CD4-positive, alpha-beta T cell treated with Interleukin-12 subunit alpha and Interleukin-12 subunit beta, for 1 hour (primary cell): ENCODE data around the gene MTHFR.

ENCODE experiments used
- DNase-seq: peaks from one replicate; pipeline ENCODE4 v3.0.0-alpha.2; 2020

Gene MTHFR

DNA sequence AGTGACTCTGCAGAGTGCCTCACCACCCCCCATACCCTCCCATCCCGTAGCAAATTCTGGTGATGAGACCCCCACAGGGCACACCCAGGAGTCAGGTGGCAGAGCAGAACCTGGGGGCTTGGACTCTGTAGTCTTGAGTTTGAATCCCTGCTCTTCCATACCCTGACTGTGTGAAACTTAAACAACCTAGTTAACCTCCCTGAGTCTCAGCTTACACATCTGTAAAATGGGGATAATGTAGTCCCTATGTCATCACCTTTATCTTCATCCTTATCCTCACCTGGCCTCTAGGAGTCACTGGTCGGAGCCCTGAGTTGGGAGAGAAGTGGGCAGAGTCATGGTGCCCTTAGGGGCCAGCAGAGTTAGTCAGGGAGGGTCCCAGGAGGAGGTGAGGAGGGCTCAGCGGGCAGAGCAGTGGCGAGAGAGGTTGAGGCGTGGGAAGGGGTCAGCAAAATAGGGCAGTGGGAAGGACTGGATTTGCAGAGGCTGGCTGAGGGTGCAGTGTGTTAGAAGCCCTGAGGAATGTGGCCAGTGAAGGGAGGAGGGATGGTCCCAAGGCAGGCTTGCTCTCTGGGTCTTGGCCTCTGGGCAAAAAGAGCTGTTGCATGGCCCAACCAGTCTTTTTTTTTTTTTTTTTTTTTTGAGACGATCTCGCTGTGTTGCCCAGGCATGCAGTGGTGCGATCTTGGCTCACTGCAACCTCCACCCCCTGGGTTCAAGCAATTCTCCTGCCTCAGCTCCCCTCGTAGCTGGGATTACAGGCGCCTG is 25.2 kb downstream of the MTHFR start:
- no peak for DNase-seq

DNA sequence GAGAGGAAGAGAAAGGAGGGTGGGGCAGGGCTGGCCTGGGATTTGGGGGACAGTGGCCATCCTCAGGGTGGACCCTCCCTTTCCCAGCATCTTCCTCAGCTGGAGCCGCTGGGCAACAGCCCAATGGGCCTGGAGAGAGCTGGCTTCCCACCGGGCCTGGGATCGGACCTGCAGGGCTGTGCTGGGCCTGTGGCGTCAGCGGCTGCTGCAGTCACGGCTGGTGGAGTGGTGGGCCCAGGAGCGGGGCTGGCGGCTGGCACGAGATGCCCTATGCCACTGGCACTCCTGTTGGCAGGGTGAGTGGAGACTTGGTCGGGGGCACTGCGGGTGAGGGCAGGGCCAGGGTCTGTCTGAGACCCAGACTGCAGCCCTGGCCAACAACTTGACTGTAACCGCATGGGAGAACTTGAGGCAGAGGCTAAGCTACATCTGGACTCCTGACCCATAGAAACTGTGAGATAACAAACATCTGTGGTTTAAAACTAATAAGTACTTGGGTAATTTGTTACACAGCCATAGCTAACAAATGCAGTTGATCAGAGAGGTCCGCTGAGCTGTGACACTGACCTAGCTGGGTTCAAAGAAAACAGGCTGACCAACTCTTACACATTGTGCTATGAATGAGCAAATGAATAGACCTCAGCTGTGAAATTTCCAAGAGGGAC is 25.9 kb downstream of the MTHFR start:
- DNase-seq, result no peak

DNA sequence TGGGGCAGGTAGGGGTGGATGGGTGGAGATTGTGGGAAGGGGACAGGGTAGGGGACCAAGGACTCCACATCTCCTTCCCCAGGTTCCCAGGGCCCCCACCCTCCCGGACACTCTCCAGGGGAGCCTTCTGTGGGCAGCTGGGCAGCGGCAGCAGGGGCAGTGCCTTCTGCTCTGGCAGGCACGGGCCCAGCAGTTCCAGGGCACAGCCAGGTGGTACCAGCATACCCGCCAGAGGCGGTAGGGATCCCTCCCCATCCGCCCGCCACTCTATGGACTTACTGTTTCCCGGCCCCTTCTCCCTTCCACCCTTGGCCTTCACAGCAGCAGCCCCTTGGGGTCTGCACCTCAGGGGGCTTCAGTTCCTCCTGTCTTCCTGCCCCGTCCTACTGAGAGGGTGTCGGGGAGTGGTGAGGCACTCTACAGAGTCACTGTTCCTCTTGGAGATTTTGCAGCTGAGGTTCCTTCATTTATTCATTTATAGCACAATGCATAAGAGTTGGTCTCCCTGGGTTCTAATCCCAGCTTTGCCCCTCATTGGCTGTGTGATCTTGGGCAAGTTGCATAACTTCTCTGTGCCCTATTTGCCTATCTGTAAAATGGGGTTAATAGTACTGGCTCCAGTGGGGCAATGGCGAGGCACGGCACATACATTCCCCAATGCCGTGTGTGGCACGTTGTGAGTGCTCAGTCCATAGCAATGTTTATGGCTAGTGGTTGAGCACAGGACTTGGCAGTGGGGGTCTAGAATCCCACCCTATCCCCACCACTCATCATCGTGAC is 26.7 kb downstream of the MTHFR start:
- DNase-seq, result no peak

DNA sequence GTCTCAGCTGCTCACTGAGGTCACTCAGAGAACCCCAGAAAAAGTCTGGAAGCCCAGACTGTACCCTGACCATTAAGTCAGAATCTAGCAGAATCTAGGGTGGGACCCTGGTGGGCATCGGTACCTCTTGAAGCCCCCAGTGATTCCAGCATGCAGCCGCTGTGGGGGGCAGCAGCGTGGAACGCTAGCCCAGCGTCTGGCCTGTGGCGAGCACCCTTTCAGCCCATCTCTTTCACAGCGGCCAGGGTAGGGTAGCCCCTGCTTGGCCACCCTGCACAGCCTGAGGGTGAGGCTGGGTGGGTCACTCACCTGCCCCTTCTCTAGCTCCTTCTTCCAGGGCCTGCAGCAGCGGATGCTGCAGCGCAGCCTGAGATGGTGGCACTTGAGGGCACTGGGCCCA is 27.4 kb downstream of the MTHFR start:
- DNase-seq, result no peak

DNA sequence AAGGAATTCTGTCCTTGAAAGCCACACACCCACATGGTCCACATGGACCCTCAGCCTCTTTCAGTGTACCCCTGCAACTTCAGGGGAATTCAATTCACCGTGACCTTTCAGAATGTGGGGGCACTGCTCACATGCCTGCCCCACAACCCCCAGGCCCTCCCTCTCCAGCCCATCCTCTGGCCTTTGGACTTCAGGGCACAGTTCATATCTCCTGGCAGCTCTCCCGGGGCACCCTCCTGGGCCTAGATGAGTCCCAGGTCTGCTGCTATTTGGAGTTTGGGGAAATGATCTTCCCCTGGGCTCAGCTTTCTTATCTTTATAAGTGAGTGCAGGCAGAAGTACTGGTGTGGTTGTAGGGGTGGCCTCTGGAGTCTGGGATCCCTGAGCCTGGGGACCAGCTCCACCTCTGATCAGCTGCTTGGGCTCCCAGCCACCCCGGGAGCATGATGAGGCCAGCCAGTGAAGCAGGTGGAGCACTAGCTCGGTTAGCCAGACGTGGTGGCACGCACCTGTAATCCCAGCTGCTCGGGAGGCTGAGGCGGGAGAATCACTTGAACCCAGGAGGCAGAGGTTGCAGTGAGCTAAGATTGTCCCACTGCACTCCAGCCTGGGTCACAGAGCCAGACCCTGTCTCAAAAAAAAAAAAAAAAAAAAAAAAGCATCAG is 28.0 kb downstream of the MTHFR start:
- no peak for DNase-seq

DNA sequence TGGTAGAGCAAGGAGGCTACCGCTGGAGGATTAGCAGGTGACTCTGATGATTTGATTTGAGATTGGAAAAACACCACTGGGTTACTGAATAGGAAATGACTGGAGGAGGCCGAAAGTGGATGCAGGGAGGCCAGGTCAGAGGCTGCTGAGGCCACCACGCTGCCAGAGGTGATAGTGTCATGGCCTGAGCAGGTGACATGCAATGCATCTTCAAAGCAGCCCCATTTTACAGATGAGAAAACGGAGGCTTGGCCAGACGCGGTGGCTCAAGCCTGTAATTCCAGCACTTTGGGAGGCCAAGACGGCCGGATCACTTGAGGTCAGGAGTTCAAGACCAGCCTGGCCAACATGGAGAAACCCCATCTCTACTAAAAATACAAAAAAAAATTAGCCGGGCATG is 31.0 kb downstream of the MTHFR start:
- DNase-seq, result no peak

DNA sequence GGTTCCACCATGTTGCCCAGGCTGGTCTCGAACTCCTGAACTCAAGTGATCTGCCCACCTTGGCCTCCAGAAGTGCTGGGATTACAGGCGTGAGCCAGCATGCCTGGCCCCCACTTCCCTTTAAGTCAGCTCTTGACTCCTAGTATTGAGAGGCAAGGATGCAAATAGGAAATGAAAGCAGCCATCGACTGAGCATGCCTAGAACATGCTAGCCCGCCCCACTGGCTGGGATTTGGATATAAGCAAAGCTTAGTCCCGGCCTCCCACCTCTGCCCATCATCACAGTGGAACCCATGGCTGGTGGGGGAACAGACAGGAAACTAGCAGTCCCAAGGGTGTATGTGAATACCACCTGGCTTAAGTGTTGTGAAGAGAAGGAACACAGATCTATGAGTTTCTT is 33.3 kb downstream of the MTHFR start:
- no peak for DNase-seq

DNA sequence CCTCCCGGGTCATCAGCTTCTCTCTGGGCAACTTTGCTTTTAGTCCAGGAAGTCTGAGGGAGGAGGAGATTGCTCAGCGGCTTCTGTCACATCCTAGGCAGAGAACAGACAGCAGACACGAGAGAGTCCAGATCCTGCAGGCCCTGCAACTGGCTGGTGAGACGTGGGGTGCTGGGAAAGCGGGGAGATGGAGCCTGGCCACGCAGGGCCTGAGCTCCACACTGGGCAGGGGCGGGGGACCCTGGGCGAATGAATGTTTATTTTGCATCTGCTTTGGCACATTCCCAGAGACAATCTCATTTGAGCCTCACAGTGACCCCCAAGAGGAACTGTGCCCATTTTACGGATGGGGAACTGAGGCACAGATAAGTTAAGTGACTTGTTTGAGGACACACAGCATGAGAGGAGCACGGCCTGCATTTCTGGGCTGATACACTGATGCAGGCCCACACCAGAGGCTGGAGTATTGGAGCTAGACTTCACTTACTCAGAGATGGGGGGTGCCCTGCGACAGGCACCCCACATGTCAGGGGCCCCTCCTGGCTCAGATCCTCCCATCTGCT is 34.2 kb downstream of the MTHFR start:
- DNase-seq, result no peak

DNA sequence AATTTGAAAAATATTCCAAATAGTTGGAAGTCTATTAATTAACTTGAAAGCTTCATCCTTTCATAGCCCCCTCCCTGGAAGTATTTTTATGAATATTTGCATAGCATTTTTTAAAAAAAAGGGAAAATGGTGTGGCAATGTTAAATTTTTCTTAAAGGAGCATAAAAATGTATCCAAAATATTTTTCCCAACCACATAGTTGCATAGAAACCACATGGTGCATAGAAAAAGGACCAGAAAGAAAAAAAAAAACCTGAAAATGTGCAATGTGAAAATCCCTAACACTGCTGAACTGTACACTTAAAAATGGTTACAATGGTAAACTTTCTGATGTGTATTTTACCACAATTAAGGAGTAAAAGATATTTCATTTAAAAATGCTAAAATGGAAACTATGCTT is 35.8 kb downstream of the MTHFR start:
- no peak for DNase-seq

DNA sequence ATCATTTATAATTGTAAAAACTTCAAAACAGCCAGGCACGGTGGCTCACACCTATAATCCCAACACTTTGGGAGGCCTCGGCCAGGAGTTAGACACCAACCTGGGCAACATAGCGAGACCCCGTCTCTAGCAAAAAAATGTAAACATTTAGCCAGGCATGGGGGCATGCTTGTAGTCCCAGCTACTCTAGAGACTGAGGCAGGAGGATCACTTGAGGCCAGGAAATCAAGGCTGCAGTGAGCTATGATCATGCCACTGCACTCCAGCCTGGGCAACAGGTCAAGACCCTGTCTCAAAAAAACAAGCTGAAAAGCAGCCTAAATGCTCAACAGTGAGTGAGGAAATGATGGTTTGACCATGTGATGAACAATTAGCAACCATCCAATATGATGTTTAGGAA is 36.5 kb downstream of the MTHFR start:
- DNase-seq, result no peak

DNA sequence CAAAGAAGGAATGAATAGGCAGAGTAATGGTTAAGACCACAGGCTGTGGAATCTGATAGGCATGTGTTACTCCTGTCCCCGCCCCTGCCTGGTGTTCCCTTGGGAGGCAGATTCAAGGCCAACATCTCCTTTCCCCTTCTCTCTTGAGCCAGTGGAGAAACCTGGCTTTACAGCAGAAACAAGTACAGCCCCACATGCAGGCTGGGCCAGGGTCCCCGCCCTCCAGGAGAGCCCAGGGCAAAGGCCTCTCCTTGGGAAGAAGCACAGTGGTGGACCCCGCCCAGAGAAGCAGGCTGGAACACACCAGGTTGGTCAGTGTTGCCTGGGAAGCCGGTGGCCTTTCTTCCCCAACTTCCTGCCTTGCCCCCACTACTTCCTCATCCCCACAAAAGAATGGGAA is 36.9 kb downstream of the MTHFR start:
- no peak for DNase-seq

DNA sequence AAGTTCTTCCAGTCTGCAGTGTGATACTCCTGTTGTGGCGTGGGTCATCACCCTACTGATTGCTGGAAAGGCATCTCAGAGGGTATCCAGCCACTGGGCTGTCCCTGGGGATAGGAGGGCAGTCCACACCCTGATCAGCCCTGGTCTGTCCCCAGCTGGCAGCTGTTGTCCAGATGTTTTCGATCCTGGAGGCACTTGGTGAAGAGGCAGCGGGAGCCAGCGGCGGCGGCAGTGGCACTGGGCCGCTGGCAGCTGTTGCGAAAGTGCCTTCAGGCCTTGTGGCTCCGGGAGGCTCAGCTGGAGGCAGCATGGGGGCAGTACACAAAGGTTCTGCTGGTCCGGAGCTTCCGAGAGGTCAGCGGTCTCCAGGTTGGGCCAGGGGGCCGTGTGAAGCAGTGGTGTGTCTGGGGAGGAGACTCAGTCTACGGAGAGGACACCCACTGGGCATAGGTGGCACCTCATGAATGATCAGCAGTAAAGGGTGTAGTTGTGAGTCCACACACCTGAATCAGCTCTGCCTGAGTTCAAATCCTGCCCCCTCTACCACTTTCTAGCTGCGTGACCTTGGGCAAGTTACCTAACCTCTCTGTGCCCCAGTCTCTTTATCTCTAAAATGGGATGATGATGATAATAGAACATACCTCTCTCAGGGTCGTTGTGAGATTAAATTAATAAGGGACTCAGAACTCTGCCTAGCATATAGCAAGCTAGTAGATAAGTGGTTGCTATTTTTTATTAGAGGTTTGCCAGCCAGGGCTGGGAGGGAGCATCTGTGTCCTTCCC is 37.7 kb downstream of the MTHFR start:
- DNase-seq, result no peak

DNA sequence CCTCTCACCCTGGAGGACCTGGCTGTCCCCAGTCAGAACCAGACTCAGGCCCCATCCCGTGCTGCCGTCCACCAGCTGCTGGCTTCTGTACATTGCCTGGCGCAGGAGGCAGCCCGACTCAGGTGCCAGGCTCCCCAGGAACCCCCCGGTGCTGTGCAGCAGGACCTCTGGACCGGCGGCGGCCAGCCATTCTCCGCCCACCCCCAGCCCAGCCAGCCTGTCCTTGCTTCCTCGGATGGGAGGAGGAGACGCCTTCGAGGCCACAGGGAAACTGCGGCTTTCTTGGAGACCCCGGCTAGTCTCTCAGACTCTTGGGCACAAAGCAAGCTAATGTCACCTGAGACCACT is 39.4 kb downstream of the MTHFR start:
- DNase-seq, result no peak

DNA sequence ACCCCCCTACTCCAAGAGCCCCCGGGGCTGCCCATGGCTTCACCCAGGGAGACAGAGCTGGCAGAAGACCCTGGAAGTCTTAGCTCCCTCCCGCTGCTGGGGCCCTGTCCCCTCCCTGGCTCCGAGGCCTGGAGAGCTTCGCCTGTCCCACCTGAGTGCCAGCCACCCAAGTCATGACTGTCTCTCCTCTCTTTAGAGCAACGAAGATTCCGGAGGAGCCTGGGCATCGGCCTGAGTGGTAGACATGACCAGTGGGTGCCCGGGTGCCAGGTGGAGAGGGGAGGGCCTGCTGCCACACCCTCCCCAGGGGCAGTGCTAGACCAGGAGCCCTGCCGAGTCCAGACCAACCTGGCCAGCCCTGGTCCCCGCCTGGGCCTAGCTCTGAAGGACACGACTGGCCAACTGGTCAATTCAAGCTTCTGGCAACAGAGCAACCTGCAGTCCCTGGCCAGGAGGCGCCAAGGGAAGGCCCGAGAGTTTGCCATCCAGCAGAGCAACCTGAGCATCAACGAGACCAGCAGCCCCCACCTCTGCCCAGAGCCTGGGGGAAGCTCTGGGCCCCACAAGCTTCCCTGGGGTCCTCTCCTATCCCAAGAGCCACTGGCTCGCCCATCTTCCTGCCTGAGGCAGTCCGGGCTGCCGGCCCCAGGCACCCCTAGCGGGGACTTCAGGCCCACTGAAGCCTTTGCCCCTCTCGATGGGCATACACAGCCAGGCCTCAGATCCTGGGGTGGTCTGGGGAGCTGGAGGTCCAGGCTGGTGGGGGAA is 39.9 kb downstream of the MTHFR start:
- no peak for DNase-seq

DNA sequence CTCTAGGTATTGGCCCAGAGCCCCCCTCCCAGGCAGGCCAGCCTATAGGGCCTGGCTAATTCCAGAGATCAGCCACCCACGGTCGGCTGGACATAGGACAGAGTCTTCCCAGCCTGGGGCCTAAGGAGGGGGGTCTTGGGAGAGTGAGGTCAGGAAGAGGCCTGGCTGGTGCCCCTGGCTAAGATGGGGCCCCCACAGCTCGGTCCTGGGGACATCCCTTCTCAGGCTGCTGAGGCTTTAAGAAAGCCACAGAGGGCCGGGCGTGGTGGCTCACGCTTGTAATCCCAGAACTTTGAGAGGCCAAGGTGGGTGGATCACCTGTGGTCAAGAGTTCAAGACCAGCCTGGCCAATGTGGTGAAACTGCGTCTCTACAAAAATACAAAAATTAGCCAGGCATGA is 41.2 kb downstream of the MTHFR start:
- DNase-seq, result no peak

DNA sequence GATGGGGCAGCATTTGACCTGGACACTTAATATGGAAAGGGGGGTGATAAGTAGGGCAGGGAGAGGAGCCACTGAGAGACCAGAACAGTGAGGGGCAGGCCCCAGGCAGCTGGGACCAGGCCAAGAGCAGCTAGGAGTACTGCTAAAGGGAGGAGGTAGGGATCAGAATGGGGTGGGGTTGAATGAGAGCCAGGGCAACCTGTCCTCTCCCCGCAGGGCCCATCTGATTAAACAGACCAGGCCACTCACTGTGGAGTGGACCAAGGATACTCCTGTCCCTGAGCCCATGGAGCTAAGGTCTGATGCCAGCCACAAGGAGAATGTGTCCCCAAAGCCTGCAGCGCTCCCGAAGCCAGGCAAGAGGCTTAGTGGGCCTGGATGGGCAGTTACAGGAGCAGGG is 41.6 kb downstream of the MTHFR start:
- DNase-seq, result no peak

DNA sequence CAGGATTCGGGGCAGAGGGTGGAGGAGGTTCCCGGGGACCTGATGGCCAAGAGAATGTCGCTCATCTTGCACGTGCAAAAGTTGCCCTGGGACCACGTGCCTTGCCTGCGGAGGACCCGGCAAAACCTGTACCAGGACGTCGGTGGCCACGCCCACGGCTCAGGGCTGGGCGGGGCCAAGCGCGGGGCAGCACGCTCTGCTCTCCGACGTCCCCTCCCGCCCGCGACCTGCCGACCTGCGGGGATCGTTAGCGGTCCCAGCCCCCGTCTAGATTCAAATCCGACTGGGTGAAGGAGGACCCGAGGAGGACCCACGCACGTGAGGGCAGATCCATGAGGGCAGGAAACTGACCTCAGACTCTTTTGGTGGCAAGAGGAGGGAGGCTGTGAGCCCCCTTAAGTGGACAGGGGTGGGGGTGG is 43.8 kb downstream of the MTHFR start, which contains the start of gene C1orf167:
Gene C1orf167, plus strand, starts transcription at position 206 of the 419 bp plus-strand sequence. CDS start 2,208 bp downstream, outside the sequence.
- DNase-seq, result peak; percentile 39

DNA sequence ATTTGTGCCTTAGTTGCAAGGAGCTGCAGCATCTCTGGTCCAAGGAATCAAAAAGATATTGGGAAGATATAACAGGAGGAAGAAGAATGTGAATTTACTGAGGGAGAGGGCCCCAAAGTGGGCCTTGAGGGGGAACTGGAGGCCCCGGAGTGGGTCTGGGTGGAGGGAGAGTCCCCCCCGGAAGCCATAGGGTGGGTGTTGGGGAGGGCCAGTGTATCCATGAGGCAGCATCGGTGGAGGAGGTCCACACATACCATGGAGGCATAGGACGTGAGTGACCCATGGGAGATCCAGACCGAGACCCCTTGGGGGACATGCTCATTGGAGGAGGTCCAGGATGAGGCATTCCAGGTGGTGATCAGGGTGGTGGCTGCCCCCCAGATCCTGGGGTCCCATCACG is 44.5 kb downstream of the MTHFR start:
- no peak for DNase-seq

DNA sequence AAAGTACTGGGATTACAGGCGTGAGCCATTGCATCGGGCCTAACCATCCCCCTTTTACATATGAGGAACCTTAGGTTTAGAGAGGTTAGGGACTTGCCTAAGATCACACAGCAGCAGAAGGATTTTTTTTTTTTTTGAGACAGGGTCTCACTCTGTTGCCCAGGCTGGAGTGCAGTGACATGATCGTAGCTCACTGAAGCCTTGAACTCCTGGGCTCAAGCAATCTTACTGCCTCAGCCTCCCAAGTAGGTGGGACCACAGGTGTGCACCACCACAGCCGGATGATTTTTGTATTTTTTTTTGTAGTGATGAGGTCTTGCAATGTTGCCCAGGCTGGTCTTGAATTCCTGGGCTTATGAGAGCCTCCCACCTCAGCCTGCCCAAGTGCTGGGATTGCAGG is 46.0 kb downstream of the MTHFR start:
- DNase-seq, result no peak

DNA sequence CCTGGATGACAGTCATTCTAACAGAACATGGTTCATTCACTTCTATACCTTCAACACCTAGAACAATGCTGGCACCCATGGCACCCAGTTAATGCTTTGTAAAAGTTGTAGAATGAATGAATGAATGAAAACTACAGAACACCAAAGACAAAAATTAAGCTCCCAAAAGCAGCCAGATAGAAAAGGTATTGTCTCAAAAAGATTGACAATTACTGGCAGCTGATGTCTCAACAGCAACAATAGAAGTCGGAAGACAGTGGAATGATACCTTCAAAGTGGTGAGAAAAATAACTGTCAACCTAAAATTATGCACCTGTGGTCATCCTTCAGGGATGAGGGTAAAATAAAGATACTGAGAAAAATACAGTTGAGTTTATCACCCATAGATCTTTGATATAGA is 48.7 kb downstream of the MTHFR start:
- no peak for DNase-seq

DNA sequence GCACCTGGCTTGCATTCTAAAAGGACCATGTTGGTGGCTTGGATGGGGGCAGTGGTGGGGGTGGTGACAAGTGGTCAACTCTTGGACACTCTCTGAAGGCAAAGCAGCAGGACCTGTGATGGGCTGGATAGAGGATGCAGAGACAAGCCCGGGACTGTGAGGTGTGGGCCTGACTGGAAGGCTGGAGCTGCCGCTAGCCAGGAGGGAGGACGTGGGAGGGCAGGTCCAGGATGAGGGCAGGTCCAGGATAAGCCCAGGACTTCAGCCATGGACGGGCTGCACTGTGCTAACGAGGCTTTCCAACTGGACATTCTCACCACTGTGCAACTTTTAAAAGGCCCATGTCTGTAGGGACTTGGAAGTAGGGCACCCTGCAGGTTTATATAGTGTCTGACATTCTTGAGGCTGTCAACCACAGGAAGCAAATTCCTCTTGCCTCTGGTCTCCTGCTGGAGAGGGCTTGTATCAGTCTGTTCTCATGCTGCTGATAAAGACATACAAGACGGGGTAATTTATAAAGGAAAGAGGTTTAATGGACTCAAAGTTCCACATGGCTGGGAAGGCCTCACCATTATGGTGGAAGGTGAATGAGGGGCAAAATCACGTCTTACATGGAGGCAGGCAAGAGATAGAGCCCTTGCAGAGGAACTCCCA is 52.1 kb downstream of the MTHFR start:
- DNase-seq, result no peak
